KMS-11 (cell line): Measurements from ENCODE around the gene MNAT1.

Source experiments
- H2AFZ ChIP-seq: fragments of 200-600 bp; sonication (generic); 2 replicates; pipeline ENCODE4 v1.6.1; 2016; ENCODE audit warnings: antibody characterized with exemption, mixed run types, low read depth
- H3K27ac ChIP-seq: fragments of 200-600 bp; sonication (generic); 2 replicates; pipeline ENCODE4 v1.6.1; 2016; ENCODE audit warnings: mild to moderate bottlenecking, mixed run types
- H3K27me3 ChIP-seq: fragments of 200-600 bp; sonication (generic); 2 replicates; pipeline ENCODE4 v1.6.1; 2017; ENCODE audit warnings: mild to moderate bottlenecking, low read depth, mixed run types, moderate library complexity; ENCODE audit not compliant: insufficient read depth
- H3K36me3 ChIP-seq: fragments of 200-600 bp; sonication (generic); 2 replicates; pipeline ENCODE4 v1.6.1; 2017; ENCODE audit warnings: mild to moderate bottlenecking, mixed run types; ENCODE audit not compliant: insufficient read depth
- H3K4me1 ChIP-seq: fragments of 200-600 bp; sonication (generic); 2 replicates; pipeline ENCODE4 v1.6.1; 2016; ENCODE audit warnings: mild to moderate bottlenecking, low read depth, mixed run types; ENCODE audit not compliant: poor library complexity, severe bottlenecking
- H3K4me2 ChIP-seq: fragments of 200-600 bp; sonication (generic); 2 replicates; pipeline ENCODE4 v1.7.0; 2016; ENCODE audit warnings: mild to moderate bottlenecking, mixed run types
- H3K4me3 ChIP-seq: fragments of 200-600 bp; sonication (generic); IDR thresholded peaks from 2 replicates; pipeline ENCODE4 v1.6.1; 2017; ENCODE audit warnings: low read depth, low read length, mixed read lengths; ENCODE audit not compliant: insufficient read depth
- H3K79me2 ChIP-seq: fragments of 200-600 bp; sonication (generic); 2 replicates; pipeline ENCODE4 v1.6.1; 2016; ENCODE audit warnings: low read depth, mixed run types; ENCODE audit not compliant: insufficient read depth
- H3K9ac ChIP-seq: fragments of 200-600 bp; sonication (generic); 2 replicates; pipeline ENCODE4 v1.6.1; 2016; ENCODE audit warnings: mild to moderate bottlenecking, mixed run types
- H4K20me1 ChIP-seq: fragments of 200-600 bp; sonication (generic); 2 replicates; pipeline ENCODE4 v1.6.1; 2016; ENCODE audit warnings: mild to moderate bottlenecking, mixed run types; ENCODE audit not compliant: insufficient read depth
- CTCF ChIP-seq: fragments of 200-600 bp; sonication (generic); conservative IDR thresholded peaks from 2 replicates; pipeline ENCODE4 v1.6.1; 2017; ENCODE audit warnings: low read depth, mild to moderate bottlenecking, antibody characterized with exemption, low read length, moderate library complexity, mixed read lengths

MNAT1 gene

GRCh38 chr14:60838601-60839000, 104.0 kb downstream of the MNAT1 start:
- H3K27ac ChIP-seq: no peak overlapping the region
- no peak for TF ChIP-seq CTCF
- H4K20me1 ChIP-seq: no peaks in the 10 kb centered on the region
- no peaks in the 10 kb centered on the region for H3K79me2 ChIP-seq
- H3K36me3 ChIP-seq: no peaks in the 10 kb centered on the region
- H3K27me3 ChIP-seq: no peaks in the 10 kb centered on the region
- no peak overlapping the region for H2AFZ ChIP-seq
- no peak overlapping the region for H3K4me3 ChIP-seq
- H3K4me2 ChIP-seq: no peak overlapping the region
- no peak overlapping the region for H3K9ac ChIP-seq
- H3K4me1 ChIP-seq: no peaks in the 10 kb centered on the region

GRCh38 chr14:60839057-60839456, 104.5 kb downstream of the MNAT1 start:
- H3K4me3 ChIP-seq: no peak overlapping the region
- no peak overlapping the region for H3K27ac ChIP-seq
- H3K27me3 ChIP-seq: no peaks in the 10 kb centered on the region
- no peaks in the 10 kb centered on the region for H3K79me2 ChIP-seq
- no peak overlapping the region for H3K4me2 ChIP-seq
- no peaks in the 10 kb centered on the region for H3K36me3 ChIP-seq
- H4K20me1 ChIP-seq: no peaks in the 10 kb centered on the region
- no peaks in the 10 kb centered on the region for H3K4me1 ChIP-seq
- no peak overlapping the region for H2AFZ ChIP-seq
- no peak for TF ChIP-seq CTCF
- H3K9ac ChIP-seq: no peak overlapping the region

GRCh38 chr14:60839657-60840056, 105.1 kb downstream of the MNAT1 start:
- Histone ChIP-seq H3K4me3 (no peak overlapping the region), H3K27ac (no peak overlapping the region), H3K36me3 (no peaks in the 10 kb centered on the region), H3K79me2 (no peaks in the 10 kb centered on the region), H3K27me3 (no peaks in the 10 kb centered on the region), H4K20me1 (no peaks in the 10 kb centered on the region), H2AFZ (no peak overlapping the region), H3K4me1 (no peaks in the 10 kb centered on the region), H3K9ac (no peak overlapping the region), H3K4me2 (no peak overlapping the region)
- no peak for TF ChIP-seq CTCF

GRCh38 chr14:60840313-60840712, 105.8 kb downstream of the MNAT1 start:
- H3K27ac ChIP-seq: no peak overlapping the region
- no peaks in the 10 kb centered on the region for H3K36me3 ChIP-seq
- H3K27me3 ChIP-seq: no peaks in the 10 kb centered on the region
- H2AFZ ChIP-seq: no peak overlapping the region
- H3K4me3 ChIP-seq: no peak overlapping the region
- peaks cover 5% of the 10 kb centered on the region for H3K4me1 ChIP-seq
- no peaks in the 10 kb centered on the region for H3K79me2 ChIP-seq
- TF ChIP-seq CTCF: no peak
- no peak overlapping the region for H3K4me2 ChIP-seq
- no peak overlapping the region for H3K9ac ChIP-seq
- no peaks in the 10 kb centered on the region for H4K20me1 ChIP-seq
